Measurements from ENCODE around the gene PFDN4.

Gene PFDN4

GRCh38 chr20:54207743-54208547, at the start of gene PFDN4:
Gene PFDN4 (plus strand): TSS chr20:54208087. CDS start chr20:54208101, 14 bp downstream.
- DNase-seq, result peak; percentile 75

- no peak for DNase-seq
These were observed 49.7 kb upstream of the PFDN4 start for GRCh38 chr20:54158226-54158625.

GRCh38 chr20:54158856-54159418, 49.0 kb upstream of the PFDN4 start:
- no peak for DNase-seq

DNA sequence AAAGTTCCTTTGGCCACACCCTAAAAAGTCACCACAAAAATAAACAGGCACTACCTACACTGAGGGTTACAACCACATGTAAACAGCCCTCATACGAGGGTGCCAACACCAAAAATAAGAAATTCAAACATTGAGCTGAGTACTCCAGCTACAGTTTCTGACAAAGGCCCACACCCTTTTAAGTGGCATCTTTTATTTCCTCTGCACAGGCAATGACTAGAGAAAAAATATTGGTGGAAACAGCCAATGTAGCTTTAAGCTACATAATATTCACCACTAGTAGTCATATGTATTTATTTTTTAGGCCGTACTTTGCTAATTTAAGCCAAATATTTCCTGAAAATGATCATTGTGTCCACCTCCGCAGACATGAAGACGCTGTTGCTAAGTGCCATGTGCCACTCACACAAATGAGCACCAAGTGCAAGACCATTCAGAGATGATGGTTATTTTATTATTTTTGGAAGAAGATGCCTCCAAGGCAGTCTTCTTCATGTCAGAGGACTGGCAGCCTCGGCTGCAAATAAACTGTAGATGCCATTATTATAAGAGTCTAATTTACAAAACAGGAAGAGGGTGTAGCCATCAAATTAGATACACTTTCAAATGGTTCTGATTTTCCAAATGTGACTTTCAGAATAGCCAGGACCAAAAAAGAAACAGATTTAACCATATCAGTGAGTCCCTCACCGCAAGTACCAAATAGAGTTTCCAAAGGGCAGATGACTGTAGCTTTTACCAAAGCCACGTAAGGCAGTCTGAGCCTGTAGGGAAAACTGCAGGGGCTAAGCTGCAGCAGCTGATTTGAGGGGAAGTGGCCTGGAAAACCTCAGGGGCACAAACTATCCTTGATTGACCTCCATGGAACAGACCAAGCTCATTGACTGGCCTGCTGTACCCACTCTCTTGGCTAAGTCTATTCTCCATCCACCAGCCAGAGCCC, 47.6 kb upstream of the PFDN4 start:
- DNase-seq, result no peak

GRCh38 chr20:54161008-54161820, 46.7 kb upstream of the PFDN4 start:
- DNase-seq, result no peak

GRCh38 chr20:54161821-54162149, 46.1 kb upstream of the PFDN4 start:
- no peak for DNase-seq

GRCh38 chr20:54162378-54163009, 45.4 kb upstream of the PFDN4 start:
- no peak for DNase-seq

DNA sequence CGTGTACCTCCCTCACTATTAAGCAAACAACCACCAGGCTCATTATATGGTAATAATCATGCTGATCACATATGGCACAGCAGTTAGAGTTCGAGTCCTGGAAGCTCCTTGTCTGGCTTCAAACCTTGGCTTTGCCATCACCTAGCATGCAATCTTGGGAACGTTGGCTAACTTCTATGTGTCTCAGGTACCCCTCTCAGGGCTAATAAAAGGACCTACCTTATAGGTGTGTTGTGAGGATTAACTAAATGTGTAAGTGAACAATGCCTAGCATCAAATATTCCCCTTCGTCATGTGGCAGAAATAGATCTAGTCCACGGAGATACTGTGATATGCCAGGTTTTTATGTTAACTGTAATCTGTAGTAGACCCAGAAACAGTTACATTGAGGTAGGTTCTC, 44.5 kb upstream of the PFDN4 start:
- no peak for DNase-seq

DNA sequence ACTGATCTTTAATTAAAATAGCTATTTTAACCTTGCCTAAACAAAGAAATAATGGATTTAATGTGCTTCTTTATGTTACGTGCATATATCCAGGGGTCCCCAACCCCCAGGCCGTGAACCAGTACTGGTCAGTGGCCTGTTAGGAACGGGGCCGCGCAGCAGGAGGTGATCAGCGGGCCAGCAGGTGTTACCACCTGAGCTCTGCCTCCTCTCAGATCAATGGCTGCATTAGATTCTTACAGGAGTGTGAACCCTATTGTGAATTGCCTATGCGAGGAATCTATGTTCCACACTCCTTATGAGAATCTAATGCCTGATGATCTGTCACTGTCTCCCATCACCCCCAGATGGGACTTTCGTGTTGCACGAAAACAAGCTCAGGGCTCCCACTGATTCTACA, 42.9 kb upstream of the PFDN4 start:
- no peak for DNase-seq

DNA sequence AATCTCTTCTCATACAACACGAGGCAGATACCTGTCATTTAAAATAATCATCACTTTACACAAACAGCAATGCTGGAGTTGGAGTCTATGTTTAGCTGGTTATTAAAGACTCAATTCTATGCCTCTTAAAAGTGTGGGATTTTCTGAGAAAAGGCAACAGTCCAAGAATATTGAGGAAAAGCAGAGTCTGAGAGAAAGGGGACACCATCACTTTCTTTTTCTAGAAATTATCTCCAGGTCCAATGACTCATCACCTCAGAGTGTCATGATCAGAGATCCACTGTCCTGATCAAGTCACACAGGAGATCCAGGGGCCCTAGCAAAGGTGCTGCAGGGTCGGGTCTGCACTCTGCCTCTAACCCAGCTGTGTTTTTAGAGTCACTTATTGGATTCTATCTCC, 42.1 kb upstream of the PFDN4 start:
- DNase-seq, result no peak

GRCh38 chr20:54166987-54167662, 40.8 kb upstream of the PFDN4 start:
- no peak for DNase-seq

DNA sequence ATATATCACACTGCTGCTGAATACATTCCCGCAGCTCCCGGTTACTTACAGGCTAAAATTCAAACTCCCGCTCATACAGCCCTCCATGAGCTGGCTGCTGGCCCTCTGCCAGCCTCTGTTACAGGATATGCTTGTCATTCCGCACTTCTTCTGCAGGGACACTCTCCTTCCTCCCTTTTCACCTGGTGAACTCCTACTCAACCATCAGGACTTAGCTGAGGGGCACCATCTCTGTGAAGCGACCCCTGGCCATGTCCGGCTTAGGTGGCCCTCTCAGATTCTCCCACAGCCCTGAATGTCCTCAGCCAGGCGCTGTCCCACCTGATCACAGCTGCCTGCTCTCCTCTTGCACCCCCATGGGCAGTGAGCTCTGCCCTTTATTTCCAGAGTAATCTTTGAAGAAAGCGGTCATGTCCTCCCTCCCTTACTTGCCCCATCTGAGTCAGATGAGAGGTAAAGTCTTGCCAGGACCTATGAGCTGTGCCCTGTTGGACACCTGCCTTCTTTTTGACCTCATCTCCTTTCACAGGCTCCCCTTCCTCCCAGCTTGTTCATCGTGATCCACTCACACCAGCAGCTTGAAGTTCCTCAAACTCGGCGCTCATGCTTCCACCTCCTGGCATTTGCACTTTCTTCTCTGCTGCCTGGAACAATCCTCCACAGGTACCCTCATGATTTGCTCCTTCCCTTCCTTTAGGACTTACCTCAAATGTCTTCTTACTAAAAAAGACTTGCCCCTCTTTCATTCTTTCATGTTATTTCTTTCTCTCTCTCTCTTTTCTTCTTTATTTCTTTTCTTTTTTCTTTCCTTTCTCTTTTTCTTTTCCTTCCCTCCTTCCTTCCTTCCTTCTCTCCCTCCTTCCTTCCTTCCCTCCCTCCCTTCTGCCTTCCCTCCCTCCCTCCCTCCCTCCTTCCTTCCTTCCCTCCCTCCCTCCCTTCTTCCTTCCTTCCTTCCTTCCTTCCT, 39.7 kb upstream of the PFDN4 start:
- DNase-seq, result no peak

GRCh38 chr20:54168961-54169862, 38.7 kb upstream of the PFDN4 start:
- DNase-seq, result no peak

GRCh38 chr20:54170026-54170471, 37.8 kb upstream of the PFDN4 start:
- no peak for DNase-seq

GRCh38 chr20:54170963-54171362, 36.9 kb upstream of the PFDN4 start:
- DNase-seq, result no peak

- no peak for DNase-seq
These were observed 35.4 kb upstream of the PFDN4 start for GRCh38 chr20:54172532-54172855.

GRCh38 chr20:54172856-54173652, 34.8 kb upstream of the PFDN4 start:
- no peak for DNase-seq

DNA sequence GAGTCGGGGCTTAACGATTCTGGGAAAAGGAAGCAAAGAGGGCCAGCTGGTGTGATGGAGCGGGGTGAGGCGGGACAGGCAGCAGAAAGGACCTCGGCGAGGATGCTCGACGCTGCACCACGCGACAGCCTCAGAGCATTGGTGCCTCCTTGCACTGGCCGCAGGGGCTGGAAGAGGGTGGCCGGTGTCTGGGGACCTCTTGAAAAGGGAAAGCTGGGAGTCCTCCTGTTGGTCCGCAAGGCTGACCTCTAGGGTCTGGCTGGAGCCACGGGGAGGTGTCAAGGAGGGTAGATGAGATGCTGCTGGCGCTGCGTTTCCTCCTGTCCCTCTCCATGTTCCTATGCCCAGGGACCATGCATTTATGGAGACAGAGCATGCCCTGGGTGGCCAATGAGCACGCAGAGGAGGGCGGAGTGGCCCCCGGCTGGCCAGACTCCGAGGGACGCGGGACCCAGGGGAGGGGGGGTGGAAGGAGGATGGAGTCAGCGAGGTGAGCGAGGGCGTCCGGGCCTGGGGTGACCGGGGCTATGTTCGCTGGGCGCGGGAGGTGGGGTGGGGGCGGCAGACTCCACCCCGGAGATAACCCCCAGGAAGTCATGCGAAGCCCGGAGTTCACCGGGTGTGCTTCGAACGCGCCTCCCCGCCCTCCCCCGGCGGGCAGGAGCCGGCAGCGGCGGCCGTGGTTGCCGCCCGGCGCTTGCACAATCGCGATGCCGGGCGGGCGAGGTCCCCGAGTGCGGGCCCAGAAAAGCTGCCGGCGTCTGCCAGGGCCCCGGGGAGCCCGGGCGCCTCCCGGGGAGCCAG, 34.0 kb upstream of the PFDN4 start, which contains the start of gene CYP24A1:
CYP24A1 (minus strand) TSS at position 334 of the 804 bp plus-strand sequence. CDS start 407 bp downstream, outside the sequence.
- no peak for DNase-seq

Measured in CD4-positive, alpha-beta T cell treated with Interferon gamma for 1 hour (primary cell).